A673 (cell line): Measurements from ENCODE around the gene SLC25A19. TPM values are rescaled to one million over a fixed set of nuclear protein-coding genes. Genes with fewer than 3 reads are reported as not detected.

Experiments
- BruUV-seq: library from RNA; stranded (reverse); fragments of 400-500 nt; replicated peaks from 2 replicates; lab custom pipeline; 2021; lab: Mats Ljungman, UMichigan
- CTCF ChIA-PET: fragments of 300-600 bp; sonication (Branson Sonifier 250); formaldehyde crosslinking; loops from one replicate; lab custom pipeline; 2022; ENCODE audit warnings: antibody characterized with exemption; lab: Charles Lee
- POLR2A ChIA-PET: fragments of 300-600 bp; sonication (Branson Sonifier 250); formaldehyde crosslinking; loops from one replicate; lab custom pipeline; 2022; ENCODE audit warnings: antibody characterized with exemption; ENCODE audit not compliant: low non-redundant PET; lab: Charles Lee
- DNase-seq: peaks from one replicate; pipeline ENCODE4 v3.0.0-alpha.2; 2015; ENCODE audit warnings: low spot score
- H3K27ac ChIP-seq: fragments of 200-600 bp; sonication (generic); 2 replicates; pipeline ENCODE4 v1.5.1; 2016; ENCODE audit warnings: mixed run types, low read depth, mild to moderate bottlenecking, mixed read lengths, antibody characterized with exemption, low read length; ENCODE audit not compliant: poor library complexity, severe bottlenecking
- H3K27me3 ChIP-seq: fragments of 200-600 bp; sonication (generic); replicated peaks from 2 replicates; pipeline ENCODE4 v1.6.1; 2017; ENCODE audit warnings: mixed run types, low read depth, mild to moderate bottlenecking, mixed read lengths, antibody characterized with exemption, low read length; ENCODE audit not compliant: insufficient read depth, poor library complexity
- H3K36me3 ChIP-seq: fragments of 200-600 bp; sonication (generic); 2 replicates; pipeline ENCODE4 v1.6.1; 2016; ENCODE audit warnings: mixed run types, mild to moderate bottlenecking, mixed read lengths, antibody characterized with exemption, low read length; ENCODE audit not compliant: insufficient read depth, poor library complexity, severe bottlenecking
- H3K4me1 ChIP-seq: fragments of 200-600 bp; sonication (generic); 2 replicates; pipeline ENCODE4 v1.6.1; 2017; ENCODE audit warnings: mixed run types, mild to moderate bottlenecking, mixed read lengths, antibody characterized with exemption, low read length; ENCODE audit not compliant: insufficient read depth, poor library complexity, severe bottlenecking
- H3K4me3 ChIP-seq: fragments of 200-600 bp; sonication (generic); 2 replicates; pipeline ENCODE4 v1.5.1; 2016; ENCODE audit warnings: low read depth, mixed run types, mild to moderate bottlenecking, mixed read lengths, low read length; ENCODE audit not compliant: poor library complexity, severe bottlenecking
- H3K9me3 ChIP-seq: fragments of 200-600 bp; sonication (generic); 2 replicates; pipeline ENCODE4 v1.6.1; 2016; ENCODE audit warnings: mixed run types, low read depth, mild to moderate bottlenecking, mixed read lengths, antibody characterized with exemption, low read length; ENCODE audit not compliant: poor library complexity, severe bottlenecking
- EZH2 ChIP-seq: fragments of 200-600 bp; sonication (generic); IDR thresholded peaks from 2 replicates; pipeline ENCODE4 v1.6.1; 2017; ENCODE audit warnings: borderline replicate concordance, low read depth, mild to moderate bottlenecking, mixed read lengths, antibody characterized with exemption, low read length; ENCODE audit not compliant: poor library complexity, severe bottlenecking
- intact Hi-C: fragments of 100-400 bp; cut with micrococcal nuclease; formaldehyde crosslinking; loops from one replicate; pipeline ENCODE4 v1.10.0; 2022; ENCODE audit not compliant: unreplicated experiment
- total RNA-seq: library from RNA; stranded (reverse); gene quantifications from 2 replicates; pipeline ENCODE4 v1.2.3, GENCODE V29; 2021
- TF ChIP-seq, protein P1 (sequence below): fragments of 300-800, 200-600 bp; sonication (generic); conservative IDR thresholded peaks from 2 replicates; pipeline ENCODE4 v1.5.1; 2017; ENCODE audit warnings: low read depth, mild to moderate bottlenecking, antibody characterized with exemption, low read length, moderate library complexity, mixed read lengths

SLC25A19 gene
- total RNA-seq, 1 experiment from 2014 or later, result 45.0 TPM

DNA sequence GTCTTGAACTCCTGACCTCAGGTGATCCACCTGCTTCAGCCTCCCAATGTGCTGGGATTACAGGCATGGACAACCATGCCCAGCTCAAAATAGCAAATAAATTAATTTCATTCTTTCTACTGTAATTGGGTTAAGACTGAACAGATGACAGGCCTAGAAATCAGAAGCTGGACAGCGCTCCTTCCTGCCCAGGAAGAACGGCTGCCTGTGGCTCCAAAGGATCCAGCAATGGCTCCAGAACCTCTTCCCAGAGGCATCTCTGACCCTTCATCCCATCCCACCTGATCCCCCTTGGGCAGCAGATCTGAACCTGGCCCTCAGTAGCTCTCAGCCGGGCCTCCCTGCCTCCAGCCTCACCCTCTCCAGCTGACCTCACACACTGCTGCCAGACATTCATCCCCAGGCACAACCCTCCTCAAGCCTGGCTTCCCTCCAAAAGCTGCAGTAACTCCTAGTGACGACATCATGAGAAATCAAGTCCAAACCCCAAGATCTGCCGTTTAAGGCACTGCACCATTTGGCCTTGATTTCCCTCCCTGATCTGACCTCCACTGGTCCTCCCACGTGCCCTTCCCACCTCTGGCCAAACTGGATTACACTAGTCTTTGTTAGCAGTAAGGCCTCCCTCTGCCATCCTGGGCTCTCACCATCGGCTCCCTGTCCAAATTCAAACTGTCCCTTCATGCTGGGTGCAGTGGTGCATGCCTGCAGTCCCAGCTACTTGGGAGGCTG, 15.1 kb downstream of the SLC25A19 start:
- Histone ChIP-seq H3K4me1 (peaks cover 9% of the 10 kb centered on the region), H3K4me3 (no peak overlapping the region), H3K27ac (no peak overlapping the region), H3K36me3 (peaks cover 4% of the 10 kb centered on the region), H3K27me3 (no peaks in the 10 kb centered on the region), H3K9me3 (no peaks in the 10 kb centered on the region)
- ChIA-PET CTCF (no interaction called here), POLR2A (no interaction called here)
- intact Hi-C loops, result no loop called here
- no peak for TF ChIP-seq EZH2
- TF ChIP-seq, protein P1, sequence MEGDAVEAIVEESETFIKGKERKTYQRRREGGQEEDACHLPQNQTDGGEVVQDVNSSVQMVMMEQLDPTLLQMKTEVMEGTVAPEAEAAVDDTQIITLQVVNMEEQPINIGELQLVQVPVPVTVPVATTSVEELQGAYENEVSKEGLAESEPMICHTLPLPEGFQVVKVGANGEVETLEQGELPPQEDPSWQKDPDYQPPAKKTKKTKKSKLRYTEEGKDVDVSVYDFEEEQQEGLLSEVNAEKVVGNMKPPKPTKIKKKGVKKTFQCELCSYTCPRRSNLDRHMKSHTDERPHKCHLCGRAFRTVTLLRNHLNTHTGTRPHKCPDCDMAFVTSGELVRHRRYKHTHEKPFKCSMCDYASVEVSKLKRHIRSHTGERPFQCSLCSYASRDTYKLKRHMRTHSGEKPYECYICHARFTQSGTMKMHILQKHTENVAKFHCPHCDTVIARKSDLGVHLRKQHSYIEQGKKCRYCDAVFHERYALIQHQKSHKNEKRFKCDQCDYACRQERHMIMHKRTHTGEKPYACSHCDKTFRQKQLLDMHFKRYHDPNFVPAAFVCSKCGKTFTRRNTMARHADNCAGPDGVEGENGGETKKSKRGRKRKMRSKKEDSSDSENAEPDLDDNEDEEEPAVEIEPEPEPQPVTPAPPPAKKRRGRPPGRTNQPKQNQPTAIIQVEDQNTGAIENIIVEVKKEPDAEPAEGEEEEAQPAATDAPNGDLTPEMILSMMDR, result no peak
- BruUV-seq, result no TSS peak
- DNase-seq, result no peak

DNA sequence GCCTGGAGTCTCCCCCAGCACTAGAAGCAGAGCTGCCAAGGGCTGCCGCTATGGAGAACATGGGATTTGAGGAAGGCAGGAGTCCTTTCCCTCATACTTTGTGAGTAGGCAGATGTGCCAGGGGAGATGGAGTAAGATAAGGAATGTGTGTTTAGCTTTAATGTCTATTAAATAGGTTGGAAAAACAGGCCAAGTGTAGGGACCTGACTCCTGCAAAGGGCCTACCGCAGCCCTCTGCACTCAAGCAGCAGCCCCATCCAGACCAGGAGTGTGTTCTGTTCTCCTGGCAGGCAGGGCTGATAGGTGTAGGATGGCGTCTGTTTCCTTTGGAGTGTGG, 16.4 kb downstream of the SLC25A19 start:
- ChIA-PET CTCF (no interaction called here), POLR2A (no interaction called here)
- intact Hi-C loops, result no loop called here
- no TSS peak for BruUV-seq
- Histone ChIP-seq H3K27me3 (no peaks in the 10 kb centered on the region), H3K4me1 (peaks cover 9% of the 10 kb centered on the region), H3K9me3 (no peaks in the 10 kb centered on the region), H3K4me3 (no peak overlapping the region), H3K27ac (no peak overlapping the region), H3K36me3 (peaks cover 4% of the 10 kb centered on the region)
- DNase-seq, result no peak
- TF ChIP-seq, protein P1, result no peak

DNA sequence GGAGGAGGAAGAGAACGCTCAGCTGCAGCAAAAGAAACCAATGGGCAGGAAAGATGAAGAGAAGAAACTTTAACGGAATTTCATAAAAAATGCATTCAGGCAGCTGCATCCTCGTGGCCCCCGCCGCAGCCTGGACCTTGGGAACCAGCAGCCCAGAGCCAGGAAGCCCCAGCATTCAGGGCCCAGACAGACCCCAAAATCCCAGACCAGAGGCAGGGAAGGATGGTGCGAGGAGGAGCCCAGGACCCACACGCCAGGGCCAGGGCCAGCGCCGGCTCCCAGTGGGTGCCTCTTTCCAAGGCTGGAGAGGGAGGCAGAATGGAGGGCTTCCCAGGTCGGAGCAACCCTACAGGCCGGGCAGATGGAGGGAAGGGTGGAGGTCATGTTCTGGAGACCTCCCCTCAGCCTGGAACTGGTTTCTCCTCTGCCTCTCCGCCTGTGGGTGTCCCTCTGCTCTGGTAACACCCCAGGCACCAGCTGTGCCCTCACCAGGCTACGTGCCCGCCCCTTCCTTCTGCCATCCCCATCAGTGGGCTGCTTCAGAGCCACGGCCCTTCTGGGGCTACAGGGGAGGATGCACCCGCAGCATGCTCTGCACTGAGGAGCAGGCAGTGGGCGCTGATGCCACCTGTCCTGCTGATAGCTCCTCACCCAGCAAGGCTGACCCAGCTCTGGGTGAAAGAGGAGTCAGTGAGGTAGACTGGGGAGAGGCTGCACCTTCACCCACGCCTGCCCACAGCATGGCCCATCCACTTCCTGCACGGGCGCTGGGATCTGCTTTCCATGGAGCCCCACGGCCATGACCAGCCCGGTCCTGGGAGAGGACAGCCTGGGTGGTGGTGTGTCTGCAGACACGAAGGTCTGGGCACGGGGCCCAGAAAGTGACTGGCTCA, 17.0 kb downstream of the SLC25A19 start:
- no peaks in the 10 kb centered on the region for H3K27me3 ChIP-seq
- intact Hi-C loops, result no loop called here
- no peak for TF ChIP-seq EZH2
- TF ChIP-seq, protein P1, result no peak
- BruUV-seq, result no TSS peak
- peaks cover 4% of the 10 kb centered on the region for H3K36me3 ChIP-seq
- peak overlapping the region; percentile 83 for H3K27ac ChIP-seq
- H3K4me3 ChIP-seq, result peak overlapping the region; percentile 100
- H3K4me1 ChIP-seq, result peaks cover 9% of the 10 kb centered on the region
- POLR2A ChIA-PET, result no interaction called here
- DNase-seq, result no peak
- CTCF ChIA-PET, result interaction anchor here (1.3 to 2.3 kb wide), 4 partner anchors 11 to 311 kb away, joined by 4 to 16 read pairs (median 12); partner anchors contain the start of genes GGA3, MRPS7 and SLC25A19
- H3K9me3 ChIP-seq, result no peaks in the 10 kb centered on the region
